Neural progenitor cell (in vitro differentiated cells): ENCODE measurements around the gene APBB1.

ENCODE experiments used
- CTCF ChIP-seq: fragments of 200-600 bp; sonication (generic); IDR thresholded peaks from 2 replicates; pipeline ENCODE4 v1.5.1; 2017; ENCODE audit warnings: antibody characterized with exemption, mild to moderate bottlenecking
- EZH2phosphoT487 ChIP-seq: fragments of 200-600 bp; sonication (generic); IDR thresholded peaks from 2 replicates; pipeline ENCODE4 v1.6.1; 2017; ENCODE audit warnings: antibody characterized with exemption

- TF ChIP-seq CTCF (no peak), EZH2phosphoT487 (no peak)
These were observed 39.6 kb upstream of the APBB1 start for GRCh38 chr11:6458352-6459098.
